GM19468 (cell line): ENCODE data around the gene TCEAL3.
"Not testable (repeated sequence)": the region's sequence is repeated elsewhere in the genome, so short reads cannot be mapped to it uniquely, and the experiment has no call there.

Source experiments
- ATAC-seq: cut with Tn5 transposase; IDR thresholded peaks from one replicate; pipeline ENCODE4 v1.9.1; 2021; ENCODE audit warnings: mild to moderate bottlenecking, moderate library complexity, moderate number of reproducible peaks; ENCODE audit not compliant: unreplicated experiment; ENCODE audit errors: extremely low read depth

TCEAL3 gene

GRCh38 chrX:103607364-103608305 lies at the start of gene TCEAL3:
Gene TCEAL3 (plus strand): TSS chrX:103607963. CDS start chrX:103609065, 1,102 bp downstream.
- ATAC-seq: peak; percentile 41

GRCh38 chrX:103560256-103560655 lies 47.5 kb upstream of the TCEAL3 start:
- ATAC-seq: no peak

DNA sequence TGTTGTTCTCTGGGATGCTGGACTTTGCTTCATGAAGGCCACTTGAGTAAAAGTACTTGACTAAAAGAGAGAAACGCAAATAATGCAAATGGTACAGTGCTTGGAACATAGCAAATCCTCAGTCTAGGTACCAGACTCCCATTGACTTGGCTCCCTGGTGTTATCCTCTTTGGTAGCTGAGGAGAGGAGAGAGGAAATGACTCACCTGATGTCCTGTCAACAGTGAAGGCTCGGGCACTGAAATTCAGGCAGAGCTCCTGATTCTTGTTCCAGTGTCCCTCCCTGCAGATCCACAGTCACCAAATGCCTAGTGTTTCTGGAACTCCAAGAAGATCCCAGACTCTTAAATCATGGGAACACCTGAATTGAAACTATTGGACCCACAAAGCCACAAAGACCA lies 45.0 kb upstream of the TCEAL3 start:
- ATAC-seq: no peak

DNA sequence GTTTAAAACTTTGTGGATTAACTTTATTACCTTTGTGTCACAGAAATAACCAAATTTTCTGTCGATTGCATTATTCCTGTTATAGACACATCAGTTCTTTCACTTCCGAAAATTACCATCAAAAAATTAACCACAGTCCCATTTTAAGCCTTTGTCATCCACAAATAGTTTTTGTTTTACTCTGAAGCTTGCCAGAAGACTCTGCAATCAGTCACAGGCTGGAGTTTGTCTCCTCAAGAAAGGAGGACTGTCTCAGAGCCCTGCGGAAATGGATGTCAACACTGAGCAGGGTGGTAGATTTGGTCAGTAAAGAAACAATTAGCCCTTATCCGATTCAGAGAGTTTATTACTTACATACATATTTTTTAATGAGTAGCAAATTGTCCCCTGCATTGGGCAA lies 42.6 kb upstream of the TCEAL3 start:
- no peak for ATAC-seq

DNA sequence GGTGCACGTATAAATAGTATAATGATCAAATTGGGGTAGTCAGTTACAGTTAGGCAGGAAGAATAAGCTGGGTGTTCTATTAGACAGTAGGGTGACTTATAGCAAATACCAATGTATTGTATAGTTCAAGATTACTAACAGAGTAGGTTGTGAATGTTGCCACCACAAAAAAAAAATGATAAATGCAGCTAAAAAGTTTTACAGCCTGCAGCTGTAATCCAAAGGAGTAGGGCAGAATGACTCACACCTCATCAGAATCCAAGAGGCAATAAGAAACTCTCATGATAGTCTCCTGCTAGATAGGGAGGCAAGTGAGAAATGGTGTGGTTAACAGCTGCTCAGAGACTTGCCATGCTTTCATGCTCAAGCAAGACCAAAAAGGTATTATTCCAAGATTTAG lies 42.0 kb upstream of the TCEAL3 start:
- no peak for ATAC-seq

DNA sequence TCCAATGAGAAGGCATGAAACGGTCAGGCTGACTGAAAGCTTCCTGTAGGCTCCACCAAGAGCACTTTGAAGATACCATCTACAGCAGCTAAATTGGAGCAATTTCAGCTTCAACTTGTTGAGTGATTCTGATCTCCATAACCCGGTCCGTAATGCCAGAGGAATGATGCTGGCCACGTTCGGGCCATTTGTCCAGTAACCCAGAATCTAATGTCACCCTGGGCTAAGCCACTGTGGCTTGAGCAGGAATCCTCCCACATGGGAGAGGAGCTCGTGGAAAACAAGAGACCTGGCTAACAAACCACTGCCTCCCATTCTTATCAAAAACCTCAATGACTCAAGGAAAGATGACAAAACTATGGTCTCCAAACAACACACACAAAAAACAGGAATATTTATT lies 36.6 kb upstream of the TCEAL3 start:
- ATAC-seq: no peak

- ATAC-seq: no peak
Observed at GRCh38 chrX:103571726-103572125, 36.0 kb upstream of the TCEAL3 start.

- no peak for ATAC-seq
Observed at GRCh38 chrX:103573202-103573601, 34.6 kb upstream of the TCEAL3 start.

DNA sequence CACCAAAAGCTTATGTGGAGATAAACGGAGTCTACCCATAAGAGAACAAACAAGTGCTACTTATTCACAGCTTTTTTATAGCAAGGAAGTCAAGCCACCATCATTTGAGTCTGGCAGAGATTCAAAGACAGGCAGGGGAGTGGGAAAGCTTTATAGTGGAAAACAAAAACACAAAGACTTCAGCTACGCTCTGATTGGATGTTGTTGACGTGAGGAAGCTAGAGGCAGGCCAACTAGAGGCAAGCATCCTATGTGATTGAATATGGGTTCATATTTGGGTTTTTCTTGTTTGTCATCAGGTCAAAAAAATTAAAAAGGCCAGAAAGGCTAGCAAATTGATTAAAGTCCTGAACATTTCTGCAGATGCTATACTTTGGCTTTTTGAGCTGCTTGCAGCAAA lies 23.2 kb upstream of the TCEAL3 start:
- ATAC-seq: no peak

- no peak for ATAC-seq
Observed at GRCh38 chrX:103585411-103586313, 22.1 kb upstream of the TCEAL3 start, which contains the start of gene TCEAL4. Gene TCEAL4 (plus strand): TSS chrX:103585515. CDS start chrX:103586676, 1,161 bp downstream.

GRCh38 chrX:103586314-103586646 lies 21.5 kb upstream of the TCEAL3 start:
- no peak for ATAC-seq

DNA sequence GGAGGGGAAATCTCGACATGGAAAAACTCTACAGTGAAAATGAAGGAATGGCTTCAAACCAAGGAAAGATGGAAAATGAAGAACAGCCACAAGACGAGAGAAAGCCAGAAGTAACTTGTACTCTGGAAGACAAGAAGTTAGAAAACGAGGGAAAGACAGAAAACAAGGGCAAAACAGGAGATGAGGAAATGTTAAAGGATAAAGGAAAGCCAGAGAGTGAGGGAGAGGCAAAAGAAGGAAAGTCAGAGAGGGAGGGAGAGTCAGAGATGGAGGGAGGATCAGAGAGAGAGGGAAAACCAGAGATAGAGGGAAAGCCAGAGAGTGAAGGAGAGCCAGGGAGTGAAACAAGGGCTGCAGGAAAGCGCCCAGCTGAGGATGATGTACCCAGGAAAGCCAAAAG lies 21.1 kb upstream of the TCEAL3 start:
- no peak for ATAC-seq

GRCh38 chrX:103592295-103592694 lies 15.5 kb upstream of the TCEAL3 start:
- ATAC-seq: not testable (repeated sequence)

- ATAC-seq: not testable (repeated sequence)
Observed at GRCh38 chrX:103595202-103595601, 12.6 kb upstream of the TCEAL3 start.

DNA sequence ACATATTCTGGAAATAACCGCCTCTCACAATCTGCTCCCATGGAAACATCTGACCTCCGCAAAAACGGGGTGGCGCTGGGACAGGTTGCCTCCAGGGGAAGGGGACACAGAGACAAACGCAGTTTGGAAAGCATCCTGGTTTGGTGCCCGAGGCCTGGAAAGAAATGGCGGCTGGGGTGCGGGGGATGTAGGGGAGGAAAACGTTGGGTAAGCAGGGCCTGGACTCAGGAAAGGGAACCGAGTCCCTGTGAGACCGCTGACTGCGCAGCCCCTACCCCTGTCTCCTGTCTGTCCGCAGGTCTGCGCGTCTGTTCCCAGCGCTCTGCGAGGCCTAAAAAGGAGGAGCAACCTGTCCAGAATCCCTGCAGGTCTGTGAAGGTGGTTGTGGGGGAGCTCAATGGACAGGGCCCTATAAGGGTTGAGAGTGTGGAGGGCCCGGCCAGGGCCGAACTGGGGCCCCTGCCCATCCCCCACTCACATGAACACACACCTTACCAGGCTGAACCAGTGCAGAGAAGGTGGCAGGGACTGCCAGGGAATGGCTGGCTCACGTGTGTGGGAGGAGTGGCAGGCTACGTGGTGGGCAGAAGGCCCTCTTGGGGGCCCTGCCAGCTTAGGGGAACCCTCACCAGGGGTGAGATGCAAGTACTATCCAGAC lies 672 bp downstream of the TCEAL3 start:
- peak; percentile 9 for ATAC-seq

DNA sequence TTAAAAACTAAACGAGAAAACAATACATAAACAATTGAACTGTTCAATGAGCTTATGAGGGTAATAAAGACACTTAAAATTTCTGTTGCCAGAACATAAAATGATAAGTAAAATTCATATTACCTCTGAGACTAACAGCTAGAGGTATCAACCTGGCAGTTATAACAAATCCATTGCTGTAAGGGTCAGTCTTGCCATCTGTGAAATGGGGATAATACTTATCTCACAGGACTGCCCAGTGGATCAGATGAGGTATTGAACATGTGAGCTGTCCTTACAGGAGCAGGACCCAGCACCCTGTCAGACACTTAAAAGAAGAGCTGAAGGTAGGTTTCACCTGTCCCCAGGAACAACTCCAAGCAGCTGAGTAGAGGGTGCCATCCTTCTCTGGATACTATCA lies 2.5 kb downstream of the TCEAL3 start:
- ATAC-seq: no peak

GRCh38 chrX:103613362-103613890 lies 5.7 kb downstream of the TCEAL3 start:
- ATAC-seq: no peak

DNA sequence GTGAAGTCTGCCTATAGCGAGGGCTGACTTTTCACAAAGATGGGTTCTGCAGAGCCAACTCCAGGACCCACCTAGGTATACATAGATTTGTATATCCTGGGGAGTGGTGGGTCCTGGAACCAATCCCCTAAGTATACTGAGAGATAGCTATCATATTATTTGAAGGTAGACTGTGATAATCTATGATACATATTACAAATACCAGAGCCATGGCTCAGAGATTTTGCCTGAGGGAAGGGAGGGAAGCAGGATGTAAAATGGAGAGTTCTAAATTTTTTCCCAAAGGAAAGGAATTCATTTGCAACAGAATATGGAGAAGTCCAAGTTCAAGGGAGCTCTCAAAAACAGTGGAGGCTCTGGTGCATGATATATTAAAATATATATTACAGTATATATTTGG lies 7.2 kb downstream of the TCEAL3 start:
- ATAC-seq: no peak

- ATAC-seq: no peak
Observed at GRCh38 chrX:103615781-103616371, 8.1 kb downstream of the TCEAL3 start.

DNA sequence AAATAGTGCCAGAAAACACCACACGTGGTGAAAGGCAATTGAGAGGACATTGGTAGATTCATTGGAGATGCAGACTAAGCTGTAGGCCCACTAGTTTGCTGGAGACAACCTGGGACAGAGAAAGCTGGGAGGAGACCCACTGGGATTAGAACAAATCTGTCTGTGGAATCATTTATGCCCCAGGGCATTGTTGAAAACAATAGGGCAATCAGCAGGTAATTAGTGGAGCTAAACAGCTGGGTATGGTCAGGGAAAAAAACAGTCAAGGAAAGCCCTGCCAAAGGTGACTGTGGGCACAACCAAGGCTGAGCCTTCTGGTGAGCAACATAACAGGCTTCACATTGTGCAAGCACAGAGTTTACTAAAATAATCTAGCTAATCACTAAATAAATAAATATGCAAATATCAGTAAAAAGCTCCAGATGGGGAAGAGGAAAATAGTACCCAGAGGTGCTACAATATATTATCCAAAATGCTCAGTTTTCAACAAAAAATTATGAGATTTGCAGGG lies 9.0 kb downstream of the TCEAL3 start:
- ATAC-seq: no peak
